Measurements from ENCODE around the gene AGMO.
"Not testable (repeated sequence)": the region's sequence is repeated elsewhere in the genome, so short reads cannot be mapped to it uniquely, and the experiment has no call there.

The AGMO gene

GRCh38 chr7:15306296-15306695, 255.5 kb downstream of the AGMO start:
- DNase-seq: no peak

DNA sequence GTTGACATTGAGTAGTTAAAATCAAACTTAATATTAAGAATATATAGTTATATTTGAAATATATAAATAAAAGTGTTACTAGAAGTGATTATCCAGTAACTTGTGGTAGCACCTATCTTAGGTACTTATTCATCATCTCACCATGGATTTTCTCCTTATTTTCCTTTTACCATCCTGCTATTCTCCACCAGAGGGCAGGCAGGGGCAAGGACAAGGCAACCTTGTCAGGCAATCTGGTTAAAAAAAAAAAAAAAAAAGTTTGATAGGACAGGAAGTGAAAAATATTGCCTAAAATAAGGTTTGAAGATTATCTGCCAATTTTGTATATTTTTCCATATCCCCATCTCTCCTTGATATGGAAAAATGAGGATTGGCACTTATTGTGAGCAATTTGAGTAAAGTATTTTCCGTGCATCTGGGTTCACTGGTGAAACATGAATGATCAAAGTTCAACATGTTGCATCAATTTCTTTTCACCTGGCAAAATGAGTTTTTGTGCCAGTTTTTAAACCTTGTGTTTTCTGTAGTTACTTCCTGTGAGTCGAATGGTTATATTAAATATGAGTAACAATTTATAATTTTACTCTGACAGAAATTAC, 256.7 kb downstream of the AGMO start:
- DNase-seq: no peak

GRCh38 chr7:15303357-15303756, 258.5 kb downstream of the AGMO start:
- no peak for DNase-seq

GRCh38 chr7:15300986-15301385, 260.8 kb downstream of the AGMO start:
- not testable (repeated sequence) for DNase-seq

- DNase-seq: no peak
Observed at GRCh38 chr7:15292138-15292537, 269.7 kb downstream of the AGMO start.

DNA sequence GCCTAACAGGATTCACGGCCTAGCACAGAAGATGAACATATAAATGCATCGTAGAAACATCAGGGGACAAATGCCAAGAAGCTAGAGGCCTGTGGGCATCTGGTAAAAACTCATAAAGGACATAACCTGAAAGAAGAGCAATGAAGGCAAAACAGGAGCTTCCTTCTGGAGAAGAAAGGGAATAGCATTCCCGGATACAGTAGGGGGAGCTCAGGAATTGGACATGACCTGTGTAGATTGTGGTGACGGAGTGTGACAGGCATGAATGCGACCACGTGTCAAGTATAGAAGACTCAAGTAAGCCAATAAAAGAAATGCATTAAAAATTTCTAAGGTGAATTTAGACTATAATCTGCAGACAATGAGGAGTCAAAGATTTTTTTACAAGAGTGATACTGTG, 270.1 kb downstream of the AGMO start:
- no peak for DNase-seq

- DNase-seq: no peak
Observed at GRCh38 chr7:15288741-15289140, 273.1 kb downstream of the AGMO start.

GRCh38 chr7:15284396-15284795, 277.4 kb downstream of the AGMO start:
- no peak for DNase-seq

DNA sequence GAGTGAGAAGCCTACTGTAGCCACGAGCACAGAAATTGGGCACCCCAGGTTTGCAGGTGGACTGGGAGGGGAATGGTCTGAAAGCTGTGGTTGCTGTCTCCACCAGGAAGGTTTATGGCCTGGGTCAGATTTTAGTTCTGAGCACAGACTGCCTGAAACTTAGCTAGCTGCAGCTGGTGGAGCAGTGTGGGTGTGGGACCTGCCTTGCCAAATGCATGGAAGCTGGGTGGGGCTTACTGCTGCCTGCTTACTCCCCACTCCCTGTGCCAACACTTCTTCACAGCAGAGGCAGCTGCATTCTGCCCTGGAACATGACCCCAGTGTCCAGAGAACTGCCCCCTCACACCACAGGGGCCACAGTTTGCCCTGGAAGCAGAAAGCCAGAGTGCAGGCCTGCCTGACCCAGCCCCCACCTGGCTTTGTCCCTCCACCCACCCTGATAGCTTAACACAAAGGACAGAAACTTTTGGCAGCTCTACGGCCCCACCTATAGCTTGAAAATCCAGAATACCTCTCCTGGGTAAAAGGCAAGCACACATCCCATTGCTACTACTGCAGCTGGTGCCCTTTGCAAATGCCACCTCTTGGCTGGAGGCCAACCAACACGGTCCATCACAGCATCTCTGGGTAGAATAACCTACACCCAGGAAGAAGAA, 281.6 kb downstream of the AGMO start:
- DNase-seq: no peak

DNA sequence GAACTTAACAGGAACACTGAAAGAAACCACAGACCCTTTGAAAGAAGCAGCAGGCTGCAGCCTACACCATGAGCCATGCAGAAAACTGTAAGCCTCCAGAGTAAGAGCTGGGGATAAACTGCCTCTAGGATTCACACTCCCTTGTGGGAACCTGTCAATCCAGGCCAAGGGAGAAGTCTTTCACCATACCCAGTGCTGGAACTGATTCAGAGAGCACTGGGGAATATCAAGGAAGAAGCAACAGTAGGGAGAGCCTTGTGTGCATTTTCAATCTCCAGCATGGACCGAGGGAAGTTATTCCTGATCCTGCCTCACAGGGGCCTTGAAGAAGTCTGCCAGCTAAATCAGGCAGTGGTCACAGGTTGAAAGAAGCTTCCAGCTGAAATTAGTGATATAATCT, 282.2 kb downstream of the AGMO start:
- no peak for DNase-seq

- DNase-seq: no peak
Observed at GRCh38 chr7:15257689-15258088, 304.1 kb downstream of the AGMO start.

- DNase-seq: no peak
Observed at GRCh38 chr7:15252181-15252580, 309.6 kb downstream of the AGMO start.

- no peak for DNase-seq
Observed at GRCh38 chr7:15248514-15248913, 313.3 kb downstream of the AGMO start.

DNA sequence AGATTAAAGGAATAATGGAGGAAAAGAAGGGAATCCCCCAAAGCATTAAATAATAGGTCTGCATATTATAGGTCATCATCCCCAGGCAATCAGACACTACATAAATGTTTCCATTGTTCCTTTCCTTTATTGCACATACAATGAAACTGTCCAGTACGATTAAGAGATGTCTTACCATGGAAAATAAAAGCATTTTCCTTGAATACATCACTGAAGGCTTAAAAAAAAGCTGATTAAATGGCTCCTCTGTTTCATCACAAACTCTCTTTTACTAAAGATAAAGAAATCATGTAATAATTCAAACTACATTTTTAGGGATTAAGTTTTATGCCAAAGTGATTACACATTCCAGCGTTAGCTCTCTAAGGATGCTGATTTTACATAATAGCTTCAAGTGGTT, 316.0 kb downstream of the AGMO start:
- DNase-seq: no peak

DNA sequence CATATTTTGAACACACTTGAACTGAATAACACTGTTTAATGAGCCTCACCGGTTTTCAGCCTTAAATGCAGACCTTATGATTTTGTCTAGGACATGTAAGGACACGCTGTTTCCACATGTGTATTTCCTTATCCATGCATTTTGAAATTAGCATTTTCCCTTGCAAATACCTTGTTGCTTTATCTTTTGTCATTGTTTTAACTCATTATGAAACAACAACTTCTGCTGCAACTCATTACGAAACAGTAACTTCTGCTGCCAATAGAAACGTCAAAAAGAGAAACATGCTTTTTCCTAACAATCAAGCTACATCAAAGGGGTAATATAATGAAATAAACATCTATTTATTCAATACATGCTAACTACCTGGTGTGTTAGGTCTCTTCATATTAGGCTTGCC, 322.0 kb downstream of the AGMO start:
- DNase-seq: no peak

DNA sequence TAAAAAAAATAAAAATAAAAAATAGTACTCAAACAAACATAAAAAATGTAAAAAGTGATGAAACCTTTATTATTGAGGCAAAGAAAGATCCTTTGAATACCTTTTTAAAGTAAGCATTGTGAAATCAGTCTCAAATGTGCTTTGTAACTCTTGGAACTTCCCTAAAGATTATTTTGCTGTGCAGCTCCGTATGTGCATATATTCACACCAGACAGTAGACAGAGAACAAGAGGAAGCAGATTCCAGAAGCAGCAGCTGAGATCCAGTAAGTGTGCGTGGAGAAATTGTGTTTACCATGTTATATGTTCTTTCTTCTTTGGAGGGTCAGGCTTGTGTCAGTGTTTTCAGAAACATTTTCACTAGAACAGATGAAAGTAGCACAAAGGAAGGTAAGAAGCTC, 324.9 kb downstream of the AGMO start:
- DNase-seq: no peak

GRCh38 chr7:15234431-15234830, 327.4 kb downstream of the AGMO start:
- no peak for DNase-seq

DNA sequence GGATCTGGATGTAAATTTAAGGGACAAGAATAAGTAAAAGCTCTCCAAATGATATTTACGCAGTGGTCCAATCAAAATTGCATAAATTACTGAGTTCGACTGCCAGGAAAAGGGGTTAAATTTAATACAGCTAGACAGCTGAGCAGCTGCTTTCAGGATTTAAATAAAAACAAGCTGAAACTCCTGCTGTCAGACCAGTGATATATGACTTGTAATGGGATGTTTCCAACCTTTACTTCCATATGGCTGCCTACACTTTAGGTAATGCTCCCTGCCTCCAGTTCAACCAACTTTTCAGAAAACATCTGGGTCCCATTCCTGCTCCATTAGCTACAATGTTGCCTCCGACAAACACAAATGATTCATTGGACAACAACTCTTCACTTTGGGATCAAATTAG, 333.0 kb downstream of the AGMO start:
- DNase-seq: no peak

DNA sequence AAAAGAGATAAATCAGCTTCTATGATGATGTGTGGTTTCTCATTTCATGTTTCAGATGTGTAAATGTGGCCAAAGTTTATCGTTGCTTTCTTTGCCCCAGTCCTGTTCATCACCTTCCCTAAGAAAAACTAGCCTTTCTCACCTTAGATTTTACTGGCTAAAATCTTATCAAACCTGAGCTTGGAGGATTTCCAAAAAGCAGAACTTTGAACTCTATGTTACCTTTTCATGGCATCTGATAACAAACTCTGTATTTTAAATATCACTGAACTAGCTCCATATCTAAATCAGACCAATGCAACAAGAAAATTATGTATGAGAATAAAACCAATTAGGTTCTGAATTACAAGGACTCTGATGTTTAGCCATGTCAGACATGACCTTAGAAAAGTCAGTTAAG, 335.8 kb downstream of the AGMO start:
- DNase-seq: no peak

- DNase-seq: no peak
Observed at GRCh38 chr7:15219758-15220157, 342.1 kb downstream of the AGMO start.

DNA sequence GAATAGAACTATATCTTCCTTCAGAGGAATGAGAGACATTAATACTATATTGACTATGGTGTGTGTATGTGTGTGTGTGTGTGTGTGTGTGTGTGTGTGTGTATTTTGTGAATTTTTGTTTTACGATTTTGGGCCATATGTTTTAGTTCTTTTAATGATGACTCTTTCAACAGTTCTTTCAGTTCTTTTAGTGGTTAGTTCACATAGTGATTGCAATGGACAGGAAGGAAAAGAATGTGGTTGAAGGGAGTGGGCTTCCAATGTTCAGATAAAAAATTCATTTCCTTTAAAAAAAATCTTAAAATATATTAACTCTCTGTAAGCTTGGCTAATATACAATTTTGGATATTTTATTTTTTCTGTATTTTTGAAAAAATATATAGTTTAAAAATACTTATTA, 343.6 kb downstream of the AGMO start:
- DNase-seq: no peak

DNA sequence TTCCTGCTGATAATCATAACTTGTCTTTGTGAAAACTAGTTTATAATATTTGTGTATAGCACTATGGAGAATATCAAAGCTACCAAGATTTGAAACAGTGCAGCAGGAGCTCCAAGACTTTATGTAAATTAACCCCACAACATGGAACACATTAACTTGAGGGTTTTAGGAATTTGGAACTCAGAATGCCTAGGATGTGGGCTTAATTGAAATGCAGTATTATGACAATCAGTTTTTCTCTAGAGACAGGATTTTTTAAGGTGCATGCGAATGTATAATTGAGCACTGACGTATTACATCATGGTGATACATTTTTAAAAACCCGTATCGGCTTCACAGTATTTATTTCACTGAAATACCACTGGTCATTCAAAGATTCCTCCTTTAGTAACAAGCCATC, 346.2 kb downstream of the AGMO start:
- DNase-seq: no peak

- no peak for DNase-seq
Observed at GRCh38 chr7:15214976-15215375, 346.8 kb downstream of the AGMO start.

- DNase-seq: no peak
Observed at GRCh38 chr7:15213093-15213492, 348.7 kb downstream of the AGMO start.

GRCh38 chr7:15209429-15209828, 352.4 kb downstream of the AGMO start:
- DNase-seq: no peak

All from activated CD4-positive, alpha-beta T cell treated with anti-CD3 and anti-CD28 coated beads, Interleukin-2, amount 50 U/mL, for 4 hours (primary cell).